COLO829 (cell line): ENCODE data around the gene SEPTIN7.

Source experiments
- DNase-seq: peaks from one replicate; pipeline ENCODE4 v3.0.0; 2012; ENCODE audit warnings: low spot score

Gene SEPTIN7

GRCh38 chr7:35787925-35788324, 12.9 kb upstream of the SEPTIN7 start:
- no peak for DNase-seq

- DNase-seq = no peak
Observed at GRCh38 chr7:35792472-35792871, 8.4 kb upstream of the SEPTIN7 start.

- no peak for DNase-seq
Observed at GRCh38 chr7:35792873-35793489, 7.9 kb upstream of the SEPTIN7 start.

GRCh38 chr7:35797311-35797710, 3.5 kb upstream of the SEPTIN7 start:
- DNase-seq = no peak

GRCh38 chr7:35799846-35800717, 775 bp upstream of the SEPTIN7 start:
- DNase-seq = peak; percentile 56

GRCh38 chr7:35801392-35802101, 690 bp downstream of the SEPTIN7 start:
- DNase-seq = peak; percentile 41

- DNase-seq = no peak
Observed at GRCh38 chr7:35802102-35802466, 1.2 kb downstream of the SEPTIN7 start.

- no peak for DNase-seq
Observed at GRCh38 chr7:35802649-35803048, 1.8 kb downstream of the SEPTIN7 start.

- no peak for DNase-seq
Observed at GRCh38 chr7:35804231-35804970, 3.5 kb downstream of the SEPTIN7 start.

- DNase-seq = no peak
Observed at GRCh38 chr7:35805876-35806275, 5.0 kb downstream of the SEPTIN7 start.

- no peak for DNase-seq
Observed at GRCh38 chr7:35816514-35816913, 15.7 kb downstream of the SEPTIN7 start.

- no peak for DNase-seq
Observed at GRCh38 chr7:35817181-35817580, 16.3 kb downstream of the SEPTIN7 start.

- no peak for DNase-seq
Observed at GRCh38 chr7:35817930-35818329, 17.1 kb downstream of the SEPTIN7 start.

GRCh38 chr7:35818513-35818912, 17.7 kb downstream of the SEPTIN7 start:
- no peak for DNase-seq

GRCh38 chr7:35819310-35819709, 18.5 kb downstream of the SEPTIN7 start:
- DNase-seq = no peak

- no peak for DNase-seq
Observed at GRCh38 chr7:35819954-35820703, 19.3 kb downstream of the SEPTIN7 start.

- no peak for DNase-seq
Observed at GRCh38 chr7:35820858-35821257, 20.0 kb downstream of the SEPTIN7 start.

GRCh38 chr7:35823440-35823839, 22.6 kb downstream of the SEPTIN7 start:
- DNase-seq = no peak

GRCh38 chr7:35825974-35826373, 25.1 kb downstream of the SEPTIN7 start:
- no peak for DNase-seq

- no peak for DNase-seq
Observed at GRCh38 chr7:35826751-35827150, 25.9 kb downstream of the SEPTIN7 start.

GRCh38 chr7:35828817-35829216, 28.0 kb downstream of the SEPTIN7 start:
- DNase-seq = no peak

GRCh38 chr7:35831208-35831607, 30.4 kb downstream of the SEPTIN7 start:
- peak; percentile 50 for DNase-seq
